Nucleus accumbens (tissue), 56 donors: Measurements from ENCODE around the gene CEP128.

Source experiments
- DNase-seq, 56 donors: peaks; one replicate each; lab custom pipeline; 2025; lab: John Stamatoyannopoulos, UW

The CEP128 gene

GRCh38 chr14:80498533-80498932, 443.0 kb downstream of the CEP128 start:
- no peak for DNase-seq

GRCh38 chr14:80496090-80496489, 445.4 kb downstream of the CEP128 start:
- DNase-seq = no peak

- DNase-seq = no peak
These were observed 446.8 kb downstream of the CEP128 start for GRCh38 chr14:80494769-80495168.

GRCh38 chr14:80493620-80494019, 447.9 kb downstream of the CEP128 start:
- no peak for DNase-seq

- no peak for DNase-seq
These were observed 449.9 kb downstream of the CEP128 start for GRCh38 chr14:80491650-80492049.

- peak in 13 of 56 donors; percentile 1 to 21 (median 4) for DNase-seq
These were observed 450.4 kb downstream of the CEP128 start for GRCh38 chr14:80491131-80491530.

- DNase-seq = no peak
These were observed 452.0 kb downstream of the CEP128 start for GRCh38 chr14:80489513-80489912.

GRCh38 chr14:80485764-80486163, 455.8 kb downstream of the CEP128 start:
- DNase-seq = no peak

GRCh38 chr14:80483331-80483730, 458.2 kb downstream of the CEP128 start:
- DNase-seq = no peak

- no peak for DNase-seq
These were observed 464.0 kb downstream of the CEP128 start for GRCh38 chr14:80477388-80478160.

- no peak for DNase-seq
These were observed 466.5 kb downstream of the CEP128 start for GRCh38 chr14:80475074-80475473.

GRCh38 chr14:80468331-80469122, 473.0 kb downstream of the CEP128 start:
- no peak for DNase-seq

GRCh38 chr14:80465546-80466220, 475.9 kb downstream of the CEP128 start:
- DNase-seq = no peak

GRCh38 chr14:80464531-80465149, 476.9 kb downstream of the CEP128 start:
- no peak for DNase-seq

GRCh38 chr14:80456209-80456608, 485.3 kb downstream of the CEP128 start:
- DNase-seq = no peak

GRCh38 chr14:80455031-80455430, 486.5 kb downstream of the CEP128 start:
- DNase-seq = no peak

GRCh38 chr14:80448267-80448666, 493.3 kb downstream of the CEP128 start:
- no peak for DNase-seq

GRCh38 chr14:80447392-80447791, 494.1 kb downstream of the CEP128 start:
- DNase-seq = no peak
